Right lobe of liver (tissue), 4 donors: ENCODE results near the gene CUL7.

Experiments used
- CTCF ChIP-seq, 4 donors: fragments of 200-600 bp in 3 of 4; fragments of 450-650 bp in 1 of 4; IDR thresholded peaks; one replicate each; pipeline versions ENCODE4 v1.5.1 to v1.8.0; 2016 to 2022; ENCODE audit warnings: antibody characterized with exemption in 4 of 4, mild to moderate bottlenecking in 2 of 4
- POLR2A ChIP-seq: fragments of 450-650 bp; IDR thresholded peaks from one replicate; pipeline ENCODE4 v1.6.1; 2017; ENCODE audit warnings: antibody characterized with exemption, mild to moderate bottlenecking
- donor health status: DM: no; HTN: no; CAD: no.
- donor health status: DM: no; HTN: no; CAD: no.
- donor health status: DM: no; HTN: yes; CAD: no.

GRCh38 chr6:43097098-43097489 is 43.4 kb upstream of the CUL7 start:
- TF ChIP-seq CTCF (IDR thresholded peaks at IDR 0.05): no peak
- no peak for TF ChIP-seq POLR2A
